ENCODE results near the gene CIAO1.

DNA sequence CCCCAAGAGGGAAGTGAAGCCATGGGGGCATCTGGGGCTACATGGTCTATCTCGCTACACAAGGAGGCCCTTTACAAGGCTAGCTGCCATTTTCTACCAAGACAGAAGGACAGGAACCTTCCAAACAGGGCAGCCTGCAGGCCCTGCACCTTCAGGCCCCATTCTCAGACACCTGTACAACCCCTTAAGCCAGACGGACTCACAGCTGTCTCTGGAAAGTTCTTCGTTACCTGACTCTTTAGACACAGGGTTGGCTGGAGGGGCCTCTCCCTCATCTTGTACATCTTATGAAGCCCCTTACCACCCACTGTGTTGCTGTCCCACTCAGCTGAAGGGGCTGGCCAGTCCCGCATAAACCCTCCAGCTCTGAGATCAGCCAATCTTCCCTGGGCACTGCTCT is 17.4 kb upstream of the CIAO1 start:
- TF ChIP-seq, protein P1, sequence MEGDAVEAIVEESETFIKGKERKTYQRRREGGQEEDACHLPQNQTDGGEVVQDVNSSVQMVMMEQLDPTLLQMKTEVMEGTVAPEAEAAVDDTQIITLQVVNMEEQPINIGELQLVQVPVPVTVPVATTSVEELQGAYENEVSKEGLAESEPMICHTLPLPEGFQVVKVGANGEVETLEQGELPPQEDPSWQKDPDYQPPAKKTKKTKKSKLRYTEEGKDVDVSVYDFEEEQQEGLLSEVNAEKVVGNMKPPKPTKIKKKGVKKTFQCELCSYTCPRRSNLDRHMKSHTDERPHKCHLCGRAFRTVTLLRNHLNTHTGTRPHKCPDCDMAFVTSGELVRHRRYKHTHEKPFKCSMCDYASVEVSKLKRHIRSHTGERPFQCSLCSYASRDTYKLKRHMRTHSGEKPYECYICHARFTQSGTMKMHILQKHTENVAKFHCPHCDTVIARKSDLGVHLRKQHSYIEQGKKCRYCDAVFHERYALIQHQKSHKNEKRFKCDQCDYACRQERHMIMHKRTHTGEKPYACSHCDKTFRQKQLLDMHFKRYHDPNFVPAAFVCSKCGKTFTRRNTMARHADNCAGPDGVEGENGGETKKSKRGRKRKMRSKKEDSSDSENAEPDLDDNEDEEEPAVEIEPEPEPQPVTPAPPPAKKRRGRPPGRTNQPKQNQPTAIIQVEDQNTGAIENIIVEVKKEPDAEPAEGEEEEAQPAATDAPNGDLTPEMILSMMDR (IDR thresholded peaks at IDR 0.05; ENCODE audit: low read depth, low read length, missing input control): no peak
- TF ChIP-seq RAD21 (IDR thresholded peaks at IDR 0.05): no peak
- no peak for TF ChIP-seq TAF1 (conservative IDR thresholded peaks at IDR 0.05)
- TF ChIP-seq RXRA (IDR thresholded peaks at IDR 0.05): no peak
- no peak for TF ChIP-seq HNF4A (conservative IDR thresholded peaks at IDR 0.05)
- TF ChIP-seq, protein P2, sequence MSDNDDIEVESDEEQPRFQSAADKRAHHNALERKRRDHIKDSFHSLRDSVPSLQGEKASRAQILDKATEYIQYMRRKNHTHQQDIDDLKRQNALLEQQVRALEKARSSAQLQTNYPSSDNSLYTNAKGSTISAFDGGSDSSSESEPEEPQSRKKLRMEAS (IDR thresholded peaks at IDR 0.05): no peak
- no peak for TF ChIP-seq GABPA (IDR thresholded peaks at IDR 0.05 in 1 of 2, conservative IDR thresholded peaks at IDR 0.05 in 1 of 2)
- TF ChIP-seq HNF4G (IDR thresholded peaks at IDR 0.05): no peak

All from liver (tissue), 3 donors.